Mesothelial cell of epicardium (in vitro differentiated cells): Measurements from ENCODE around the gene HDAC10. TPM values are rescaled to one million over a fixed set of nuclear protein-coding genes. Genes with fewer than 3 reads are reported as not detected.

Experiments used
- DNase-seq, 2 experiments: peaks; one replicate each; pipeline ENCODE4 v3.0.0; 2021; ENCODE audit warnings: low spot score in 2 of 2; ENCODE audit not compliant: unreplicated experiment in 2 of 2
- H3K27ac Mint-ChIP-seq: 2 replicates; pipeline ENCODE4 v1.8.0; 2021; ENCODE audit warnings: mixed read lengths
- H3K27me3 Mint-ChIP-seq: 2 replicates; pipeline ENCODE4 v1.8.0; 2021; ENCODE audit warnings: low read depth, mixed read lengths
- H3K36me3 Mint-ChIP-seq: 2 replicates; pipeline ENCODE4 v1.8.0; 2021; ENCODE audit warnings: mixed read lengths
- H3K4me1 Mint-ChIP-seq: 2 replicates; pipeline ENCODE4 v1.8.0; 2021; ENCODE audit warnings: mixed read lengths
- H3K4me3 Mint-ChIP-seq: 2 replicates; pipeline ENCODE4 v1.8.0; 2021; ENCODE audit warnings: mild to moderate bottlenecking, moderate library complexity, mixed read lengths
- H3K9me3 Mint-ChIP-seq: 2 replicates; pipeline ENCODE4 v1.8.0; 2021; ENCODE audit warnings: mixed read lengths
- total RNA-seq: library from RNA; stranded (reverse); gene quantifications from 3 replicates; pipeline ENCODE4 v1.2.1, GENCODE V29; 2021
- TF ChIP-seq, protein P1 (sequence below): fragments of 200-600 bp; sonication (generic); IDR thresholded peaks from one replicate; pipeline ENCODE4 v1.5.0; 2021; ENCODE audit warnings: antibody characterized with exemption; ENCODE audit not compliant: unreplicated experiment

The HDAC10 gene
- total RNA-seq, 1 donor from 2014 or later = 79.5 TPM

- TF ChIP-seq, protein P1, sequence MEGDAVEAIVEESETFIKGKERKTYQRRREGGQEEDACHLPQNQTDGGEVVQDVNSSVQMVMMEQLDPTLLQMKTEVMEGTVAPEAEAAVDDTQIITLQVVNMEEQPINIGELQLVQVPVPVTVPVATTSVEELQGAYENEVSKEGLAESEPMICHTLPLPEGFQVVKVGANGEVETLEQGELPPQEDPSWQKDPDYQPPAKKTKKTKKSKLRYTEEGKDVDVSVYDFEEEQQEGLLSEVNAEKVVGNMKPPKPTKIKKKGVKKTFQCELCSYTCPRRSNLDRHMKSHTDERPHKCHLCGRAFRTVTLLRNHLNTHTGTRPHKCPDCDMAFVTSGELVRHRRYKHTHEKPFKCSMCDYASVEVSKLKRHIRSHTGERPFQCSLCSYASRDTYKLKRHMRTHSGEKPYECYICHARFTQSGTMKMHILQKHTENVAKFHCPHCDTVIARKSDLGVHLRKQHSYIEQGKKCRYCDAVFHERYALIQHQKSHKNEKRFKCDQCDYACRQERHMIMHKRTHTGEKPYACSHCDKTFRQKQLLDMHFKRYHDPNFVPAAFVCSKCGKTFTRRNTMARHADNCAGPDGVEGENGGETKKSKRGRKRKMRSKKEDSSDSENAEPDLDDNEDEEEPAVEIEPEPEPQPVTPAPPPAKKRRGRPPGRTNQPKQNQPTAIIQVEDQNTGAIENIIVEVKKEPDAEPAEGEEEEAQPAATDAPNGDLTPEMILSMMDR = no peak
- H3K4me3 Mint-ChIP-seq = peak overlapping the region; percentile 36
- H3K36me3 Mint-ChIP-seq = peaks cover 1% of the 10 kb centered on the region
- no peak for DNase-seq
- H3K9me3 Mint-ChIP-seq = no peaks in the 10 kb centered on the region
- no peak overlapping the region for H3K27ac Mint-ChIP-seq
- H3K4me1 Mint-ChIP-seq = peaks cover 20% of the 10 kb centered on the region
- H3K27me3 Mint-ChIP-seq = no peaks in the 10 kb centered on the region
Observed at GRCh38 chr22:50248196-50249081, 2.6 kb downstream of the HDAC10 start.

DNA sequence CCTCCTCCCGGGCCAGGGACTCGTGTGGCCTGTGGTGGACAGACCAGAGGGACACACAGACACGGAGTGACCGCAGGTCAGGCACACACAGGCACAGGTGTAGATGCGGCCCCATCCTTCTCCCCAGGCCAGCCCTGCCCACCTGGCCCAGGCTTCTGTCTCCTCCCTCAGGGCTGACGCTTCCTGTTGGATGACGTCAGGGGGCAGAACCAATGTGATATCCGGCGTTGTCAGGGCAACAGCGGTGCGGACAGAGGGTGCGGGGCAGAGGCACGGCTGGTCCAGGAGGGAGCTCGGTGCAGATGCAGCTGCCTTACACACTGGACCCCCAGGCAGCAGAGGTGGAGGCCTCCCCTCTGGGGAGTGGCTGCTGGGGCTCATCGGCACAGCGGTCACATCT, 3.3 kb downstream of the HDAC10 start:
- Mint-ChIP-seq H3K4me1 (peaks cover 24% of the 10 kb centered on the region), H3K27ac (no peak overlapping the region), H3K36me3 (peaks cover 1% of the 10 kb centered on the region), H3K27me3 (no peaks in the 10 kb centered on the region), H3K4me3 (peak overlapping the region; percentile 36), H3K9me3 (no peaks in the 10 kb centered on the region)
- TF ChIP-seq, protein P1 = no peak
- DNase-seq = no peak

DNA sequence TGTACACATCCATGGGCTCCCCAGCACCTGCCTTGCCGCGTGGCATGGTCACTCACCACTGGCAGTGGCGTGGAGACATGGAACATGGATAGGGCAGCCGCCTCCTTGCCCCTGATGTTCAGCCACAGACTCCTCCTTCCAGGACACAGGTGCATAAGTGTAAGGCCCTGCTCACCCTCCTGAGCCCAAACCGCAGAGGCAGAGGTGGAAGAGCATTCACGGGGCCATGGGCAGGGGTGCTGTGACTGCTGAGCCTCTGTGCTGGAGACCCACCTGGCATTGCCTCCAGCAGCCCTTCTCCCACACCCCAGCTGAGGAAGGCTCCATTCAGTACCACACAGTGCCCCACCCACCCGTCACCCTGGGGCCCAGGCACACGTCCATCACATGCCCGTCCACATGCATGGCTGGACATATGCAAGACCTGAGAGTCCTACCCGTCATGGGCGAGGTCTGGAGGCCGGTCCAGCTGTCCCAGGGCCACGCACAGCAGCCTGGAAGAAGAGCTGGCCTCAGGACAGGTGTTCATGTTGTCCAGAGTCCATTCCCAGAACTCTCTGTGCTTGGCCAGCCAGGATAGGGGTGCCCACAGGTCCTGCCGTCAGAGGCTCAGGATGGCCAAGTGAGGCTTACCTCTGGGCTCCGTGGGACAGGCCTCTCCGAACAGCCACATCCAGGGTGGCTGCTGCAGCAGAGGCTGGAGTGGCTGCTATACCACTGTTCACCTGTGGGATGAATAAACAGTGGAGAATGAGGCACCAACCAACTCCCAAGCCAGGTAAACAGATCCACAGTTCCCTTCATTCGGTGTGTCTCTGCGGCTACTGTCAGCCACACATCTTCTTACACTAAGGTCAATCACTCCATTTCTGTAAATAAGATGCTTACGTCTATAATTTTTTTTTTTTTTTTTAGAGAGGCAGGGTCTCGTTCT, 4.6 kb downstream of the HDAC10 start:
- Mint-ChIP-seq H3K27ac (peak overlapping the region; percentile 25), H3K4me1 (peaks cover 35% of the 10 kb centered on the region), H3K27me3 (no peaks in the 10 kb centered on the region), H3K36me3 (peaks cover 1% of the 10 kb centered on the region), H3K9me3 (no peaks in the 10 kb centered on the region), H3K4me3 (peak overlapping the region; percentile 100)
- TF ChIP-seq, protein P1 = peak; percentile 20
- no peak for DNase-seq

- no peak for DNase-seq
- Mint-ChIP-seq H3K4me3 (peak overlapping the region; percentile 100), H3K27me3 (no peaks in the 10 kb centered on the region), H3K4me1 (peaks cover 39% of the 10 kb centered on the region), H3K27ac (peak overlapping the region; percentile 100), H3K9me3 (no peaks in the 10 kb centered on the region), H3K36me3 (peaks cover 3% of the 10 kb centered on the region)
- TF ChIP-seq, protein P1 = no peak
Observed at GRCh38 chr22:50245214-50246072, 5.6 kb downstream of the HDAC10 start.
